ENCODE data around the gene TENM4.

GRCh38 chr11:79377406-79377805 lies 63.4 kb downstream of the TENM4 start:
- TF ChIP-seq OSR1 (CRISPR knock-in tag; IDR thresholded peaks at IDR 0.05): no peak
- no peak for TF ChIP-seq SNAI2 (CRISPR knock-in tag; IDR thresholded peaks at IDR 0.05)
- no peak for TF ChIP-seq ZNF70 (CRISPR knock-in tag; IDR thresholded peaks at IDR 0.05)
- TF ChIP-seq ZNF8 (CRISPR knock-in tag; IDR thresholded peaks at IDR 0.05): no peak
- no peak for TF ChIP-seq POU6F1 (CRISPR knock-in tag; IDR thresholded peaks at IDR 0.05; ENCODE audit: borderline replicate concordance, low read depth)
- no peak for TF ChIP-seq CREB5 (CRISPR knock-in tag; IDR thresholded peaks at IDR 0.05; ENCODE audit: low read depth)
- no peak for TF ChIP-seq ARNTL (CRISPR knock-in tag; IDR thresholded peaks at IDR 0.05; ENCODE audit: borderline replicate concordance, low read depth)
- TF ChIP-seq ESRRG (CRISPR knock-in tag; IDR thresholded peaks at IDR 0.05): no peak
- TF ChIP-seq TCF4 (CRISPR knock-in tag; IDR thresholded peaks at IDR 0.05; ENCODE audit: borderline replicate concordance): no peak
